Hepatocyte (in vitro differentiated cells): ENCODE data around the gene FCHO2. TPM values are rescaled to one million over a fixed set of nuclear protein-coding genes. Genes with fewer than 3 reads are reported as not detected.

ENCODE experiments used
- DNase-seq: peaks from one replicate; pipeline ENCODE4 v3.0.0-alpha.2; 2016; ENCODE audit warnings: low spot score
- H2AFZ ChIP-seq: fragments of 200-600 bp; sonication (generic); 2 replicates; pipeline ENCODE4 v1.6.0; 2016; ENCODE audit warnings: antibody characterized with exemption, mild to moderate bottlenecking
- H3K27ac ChIP-seq: fragments of 200-600 bp; sonication (generic); 2 replicates; pipeline ENCODE4 v1.5.1; 2016; ENCODE audit warnings: mild to moderate bottlenecking
- H3K27me3 ChIP-seq: fragments of 200-600 bp; sonication (generic); 2 replicates; pipeline ENCODE4 v1.6.1; 2016
- H3K36me3 ChIP-seq: fragments of 200-600 bp; sonication (generic); replicated peaks from 2 replicates; pipeline ENCODE4 v1.5.1; 2016; ENCODE audit warnings: low read depth; ENCODE audit not compliant: insufficient read depth
- H3K4me1 ChIP-seq: fragments of 200-600 bp; sonication (generic); 2 replicates; pipeline ENCODE4 v1.5.1; 2016; ENCODE audit warnings: mild to moderate bottlenecking, moderate library complexity; ENCODE audit not compliant: insufficient read depth
- H3K4me2 ChIP-seq: fragments of 200-600 bp; sonication (generic); 2 replicates; pipeline ENCODE4 v1.6.0; 2016
- H3K4me3 ChIP-seq: fragments of 200-600 bp; sonication (generic); 2 replicates; pipeline ENCODE4 v1.5.1; 2016; ENCODE audit warnings: mild to moderate bottlenecking
- H3K79me2 ChIP-seq: fragments of 200-600 bp; sonication (generic); 2 replicates; pipeline ENCODE4 v1.6.0; 2017; ENCODE audit warnings: mild to moderate bottlenecking
- H3K9me2 ChIP-seq: fragments of 200-600 bp; sonication (generic); replicated peaks from 2 replicates; pipeline ENCODE4 v1.6.0; 2017; ENCODE audit warnings: mild to moderate bottlenecking; ENCODE audit not compliant: insufficient read depth
- H3K9me3 ChIP-seq: fragments of 200-600 bp; sonication (generic); 2 replicates; pipeline ENCODE4 v1.5.1; 2016; ENCODE audit warnings: low read depth, mild to moderate bottlenecking
- H4K20me1 ChIP-seq: fragments of 200-600 bp; sonication (generic); 2 replicates; pipeline ENCODE4 v1.6.0; 2016; ENCODE audit warnings: mild to moderate bottlenecking; ENCODE audit not compliant: insufficient read depth, poor library complexity, severe bottlenecking
- CTCF ChIP-seq: fragments of 200-600 bp; sonication (generic); IDR thresholded peaks from 2 replicates; pipeline ENCODE4 v1.5.1; 2016; ENCODE audit warnings: antibody characterized with exemption, mild to moderate bottlenecking; ENCODE audit not compliant: poor library complexity
- EZH2 ChIP-seq: fragments of 200-600 bp; sonication (generic); IDR thresholded peaks from 2 replicates; pipeline ENCODE4 v1.6.1; 2016; ENCODE audit warnings: antibody characterized with exemption, mild to moderate bottlenecking, borderline replicate concordance
- EZH2phosphoT487 ChIP-seq: fragments of 200-600 bp; sonication (generic); IDR thresholded peaks from one replicate; pipeline ENCODE4 v1.6.1; 2018; ENCODE audit warnings: antibody characterized with exemption, mild to moderate bottlenecking, low read depth, moderate library complexity; ENCODE audit not compliant: unreplicated experiment, severe bottlenecking
- WGBS: methylation state at CpG from one replicate; pipeline ENCODE4 v1.1.6; 2016; ENCODE audit warnings: low lambda C conversion rate; ENCODE audit errors: missing lambda C conversion rate; 5-methylcytosine and 5-hydroxymethylcytosine counted together
- polyA plus RNA-seq: library from polyadenylated mRNA; unstranded; fragments of >200 nt; fragmentation: Nextera tagmentation; extraction: Ambion mirVana; gene quantifications from 2 replicates; pipeline ENCODE4 v1.2.1, GENCODE V29; 2016
- total RNA-seq: library from RNA; depleted of rRNA; stranded (reverse); fragments of >200 nt; gene quantifications from 2 replicates; pipeline ENCODE4 v1.2.3, GENCODE V29; 2014

Gene FCHO2
- total and polyA plus RNA-seq, 2 experiments from 2014 or later, result 6.3 to 17.1 TPM

- WGBS, result 91% methylated on average over 2 of the region's 2 CpGs
- Histone ChIP-seq H3K9me2 (no peaks in the 10 kb centered on the region), H3K4me2 (no peak overlapping the region)
Observed at GRCh38 chr5:73027361-73027760, 71.5 kb downstream of the FCHO2 start.

DNA sequence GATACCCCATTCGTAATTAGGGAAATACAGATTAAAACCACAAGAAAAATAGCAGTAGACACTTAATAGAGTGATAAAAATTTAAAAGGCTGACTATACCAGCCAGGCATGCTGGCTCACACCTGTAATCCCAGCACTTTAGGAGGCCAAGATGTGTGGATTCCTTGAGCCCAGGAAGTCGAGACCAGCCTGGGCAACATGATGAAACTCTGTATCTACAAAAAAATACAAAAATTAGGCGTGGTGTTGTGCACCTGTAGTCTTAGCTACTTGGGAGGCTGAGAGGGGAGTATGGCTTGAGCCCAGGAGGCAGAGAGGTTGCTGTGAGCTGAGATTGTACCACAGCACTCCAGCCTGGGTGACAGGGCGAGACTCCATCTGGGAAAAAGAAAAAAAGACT is 72.0 kb downstream of the FCHO2 start:
- H3K9me2 ChIP-seq, result no peaks in the 10 kb centered on the region
- H3K36me3 ChIP-seq, result no peaks in the 10 kb centered on the region
- no peak overlapping the region for H3K4me2 ChIP-seq
- no peak for TF ChIP-seq EZH2phosphoT487
- no peak for TF ChIP-seq CTCF
- TF ChIP-seq EZH2, result no peak
- H3K79me2 ChIP-seq, result no peaks in the 10 kb centered on the region
- peaks cover 4% of the 10 kb centered on the region for H3K4me1 ChIP-seq
- no peaks in the 10 kb centered on the region for H4K20me1 ChIP-seq
- 93% methylated on average over 4 of the region's 4 CpGs for WGBS
- no peak for DNase-seq
- H3K27ac ChIP-seq, result no peak overlapping the region
- no peaks in the 10 kb centered on the region for H3K27me3 ChIP-seq
- no peak overlapping the region for H3K4me3 ChIP-seq
- H2AFZ ChIP-seq, result no peak overlapping the region
- H3K9me3 ChIP-seq, result no peaks in the 10 kb centered on the region

More at GRCh38 chr5:73027361-73027760, 71.5 kb downstream of the FCHO2 start:
- Histone ChIP-seq H3K9me3 (no peaks in the 10 kb centered on the region), H3K27me3 (no peaks in the 10 kb centered on the region), H3K36me3 (no peaks in the 10 kb centered on the region), H3K4me1 (peaks cover 4% of the 10 kb centered on the region), H4K20me1 (no peaks in the 10 kb centered on the region), H3K79me2 (no peaks in the 10 kb centered on the region), H2AFZ (no peak overlapping the region), H3K27ac (no peak overlapping the region), H3K4me3 (no peak overlapping the region)
- DNase-seq, result no peak
- TF ChIP-seq EZH2phosphoT487 (no peak), EZH2 (no peak), CTCF (no peak)

DNA sequence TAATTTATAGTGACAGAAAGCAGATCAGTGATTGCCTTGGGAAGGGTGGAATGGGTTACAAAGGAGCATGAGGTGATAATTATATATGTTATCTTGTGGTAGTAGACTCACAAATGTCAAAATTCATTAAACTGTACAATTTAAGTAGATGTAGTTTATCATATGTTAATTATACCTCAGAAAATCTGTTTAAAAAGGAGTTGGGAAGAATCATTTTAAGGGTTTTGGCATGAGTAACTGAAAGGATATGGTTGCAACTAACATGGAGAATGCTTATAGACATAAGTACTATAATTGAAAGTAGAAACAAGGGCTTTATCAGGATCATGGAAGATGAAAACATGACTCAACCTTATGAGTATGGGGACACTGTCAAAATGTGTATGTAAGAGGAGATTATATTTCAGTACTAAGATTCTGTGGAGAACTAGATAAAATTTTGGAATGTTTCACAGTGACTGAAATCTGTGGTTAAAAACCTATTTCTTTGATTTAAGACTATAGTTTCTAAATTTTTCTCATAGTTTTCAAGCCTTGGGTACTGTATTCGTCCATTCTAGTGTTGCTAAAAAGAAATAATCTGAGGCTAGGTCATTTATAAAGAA is 73.3 kb downstream of the FCHO2 start:
- Histone ChIP-seq H3K27me3 (no peaks in the 10 kb centered on the region), H3K4me3 (no peak overlapping the region), H3K79me2 (no peaks in the 10 kb centered on the region), H3K4me1 (peaks cover 4% of the 10 kb centered on the region), H3K36me3 (no peaks in the 10 kb centered on the region), H3K4me2 (no peak overlapping the region), H3K9me3 (no peaks in the 10 kb centered on the region), H4K20me1 (no peaks in the 10 kb centered on the region), H3K9me2 (no peaks in the 10 kb centered on the region), H2AFZ (no peak overlapping the region), H3K27ac (no peak overlapping the region)
- WGBS, result 100% methylated on average over 1 of the region's 1 CpG
- no peak for DNase-seq
- no peak for TF ChIP-seq CTCF
- no peak for TF ChIP-seq EZH2
- no peak for TF ChIP-seq EZH2phosphoT487
